NCI-H1694 (cell line): ENCODE measurements around the gene GON4L.
A peak's percentile ranks its signal among the peaks of the same experiment; 100 is the strongest.
"Not testable (repeated sequence)": the region's sequence is repeated elsewhere in the genome, so short reads cannot be mapped to it uniquely, and the experiment has no call there.

ENCODE experiments used
- DNase-seq: peaks from one replicate; lab custom pipeline; 2025; lab: John Stamatoyannopoulos, UW

The GON4L gene

GRCh38 chr1:155748141-155748540, 108.9 kb downstream of the GON4L start:
- not testable (repeated sequence) for DNase-seq

- not testable (repeated sequence) for DNase-seq
Measured at GRCh38 chr1:155747586-155747985, 109.4 kb downstream of the GON4L start.

GRCh38 chr1:155745284-155746228, 111.5 kb downstream of the GON4L start:
- peak; percentile 99 for DNase-seq

- no peak for DNase-seq
Measured at GRCh38 chr1:155744711-155745283, 112.2 kb downstream of the GON4L start.

GRCh38 chr1:155741908-155742307, 115.1 kb downstream of the GON4L start:
- DNase-seq = no peak

- DNase-seq = no peak
Measured at GRCh38 chr1:155740995-155741394, 116.0 kb downstream of the GON4L start.

- DNase-seq = peak; percentile 95
Measured at GRCh38 chr1:155729031-155729898, 127.7 kb downstream of the GON4L start.

- DNase-seq = no peak
Measured at GRCh38 chr1:155725142-155725541, 131.9 kb downstream of the GON4L start.

- DNase-seq = no peak
Measured at GRCh38 chr1:155719703-155720102, 137.3 kb downstream of the GON4L start.

GRCh38 chr1:155718524-155719115, 138.4 kb downstream of the GON4L start:
- peak; percentile 15 for DNase-seq

GRCh38 chr1:155717041-155717440, 140.0 kb downstream of the GON4L start:
- DNase-seq = no peak

GRCh38 chr1:155715777-155716176, 141.2 kb downstream of the GON4L start:
- no peak for DNase-seq

- DNase-seq = not testable (repeated sequence)
Measured at GRCh38 chr1:155715056-155715455, 142.0 kb downstream of the GON4L start.

GRCh38 chr1:155713075-155713474, 143.9 kb downstream of the GON4L start:
- DNase-seq = no peak

GRCh38 chr1:155712636-155713035, 144.4 kb downstream of the GON4L start:
- not testable (repeated sequence) for DNase-seq

- not testable (repeated sequence) for DNase-seq
Measured at GRCh38 chr1:155711457-155711856, 145.6 kb downstream of the GON4L start.

- DNase-seq = no peak
Measured at GRCh38 chr1:155709391-155709790, 147.6 kb downstream of the GON4L start.

- DNase-seq = no peak
Measured at GRCh38 chr1:155706139-155706538, 150.9 kb downstream of the GON4L start.

GRCh38 chr1:155704414-155704813, 152.6 kb downstream of the GON4L start:
- not testable (repeated sequence) for DNase-seq

GRCh38 chr1:155703216-155703615, 153.8 kb downstream of the GON4L start:
- DNase-seq = no peak

GRCh38 chr1:155701675-155702074, 155.3 kb downstream of the GON4L start:
- not testable (repeated sequence) for DNase-seq
